CD1c-positive myeloid dendritic cell (primary cell): ENCODE results near the gene PRSS48.
"Not testable (repeated sequence)": the region's sequence is repeated elsewhere in the genome, so short reads cannot be mapped to it uniquely, and the experiment has no call there.

Source experiments
- DNase-seq: peaks from one replicate; pipeline ENCODE4 v3.0.0-alpha.2; 2016; ENCODE audit errors: extremely low spot score

PRSS48 gene

DNA sequence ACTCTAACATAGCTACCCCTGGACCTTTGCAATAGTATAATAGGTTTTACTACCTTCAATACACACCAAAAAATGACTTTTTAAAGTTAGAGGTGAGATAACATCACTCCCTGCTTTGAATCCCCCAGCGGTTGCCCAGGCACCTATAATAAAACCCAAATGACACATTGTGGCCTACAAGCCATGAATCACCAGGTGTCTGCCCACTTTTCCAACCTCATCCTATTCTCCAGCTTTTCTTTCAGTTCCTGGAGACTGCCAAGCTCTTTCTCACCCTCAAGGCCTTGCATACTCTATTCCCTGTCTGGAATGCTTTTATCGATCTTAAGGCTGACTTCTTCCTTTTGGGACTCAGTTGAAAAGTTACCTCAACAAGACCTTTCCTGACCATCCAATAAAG, 16.4 kb upstream of the PRSS48 start:
- no peak for DNase-seq

DNA sequence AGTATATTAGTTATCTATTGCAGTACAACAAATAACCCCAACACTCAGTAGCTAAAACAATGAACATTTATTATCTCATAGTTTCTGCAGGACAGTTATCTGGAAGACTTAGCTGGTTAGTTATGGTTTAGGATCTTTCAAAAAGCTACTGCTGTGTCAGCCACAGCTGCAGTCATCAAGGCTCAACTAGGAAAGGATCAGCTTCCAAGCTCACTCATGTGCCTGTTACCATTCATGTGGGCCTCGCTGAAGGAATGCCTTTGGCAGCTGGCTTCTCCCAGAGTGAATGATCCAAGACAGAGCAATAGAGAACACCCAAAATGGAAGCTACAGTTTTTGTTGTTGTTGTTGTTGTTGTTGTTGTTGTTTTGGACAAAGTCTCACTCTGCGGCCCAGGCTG, 13.5 kb upstream of the PRSS48 start:
- DNase-seq, result no peak

DNA sequence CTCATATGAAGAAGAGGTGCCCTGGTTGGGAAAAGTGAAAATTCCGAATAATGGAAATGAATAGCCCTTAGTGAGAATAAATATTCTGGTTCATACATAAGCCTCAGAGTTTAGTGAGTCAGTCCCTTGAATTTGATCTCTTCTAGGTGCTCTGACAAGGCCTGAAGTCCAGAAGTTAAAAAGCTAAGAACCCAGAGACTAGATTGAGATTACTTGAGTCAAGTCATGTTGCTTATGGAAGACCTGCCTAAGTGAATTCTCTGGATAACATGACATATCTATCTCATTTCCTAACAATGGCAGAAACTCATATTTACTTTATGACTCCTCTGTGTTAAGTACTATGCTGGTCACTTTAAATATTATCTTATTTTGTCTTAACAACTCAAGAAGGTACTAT, 10.5 kb upstream of the PRSS48 start:
- no peak for DNase-seq

DNA sequence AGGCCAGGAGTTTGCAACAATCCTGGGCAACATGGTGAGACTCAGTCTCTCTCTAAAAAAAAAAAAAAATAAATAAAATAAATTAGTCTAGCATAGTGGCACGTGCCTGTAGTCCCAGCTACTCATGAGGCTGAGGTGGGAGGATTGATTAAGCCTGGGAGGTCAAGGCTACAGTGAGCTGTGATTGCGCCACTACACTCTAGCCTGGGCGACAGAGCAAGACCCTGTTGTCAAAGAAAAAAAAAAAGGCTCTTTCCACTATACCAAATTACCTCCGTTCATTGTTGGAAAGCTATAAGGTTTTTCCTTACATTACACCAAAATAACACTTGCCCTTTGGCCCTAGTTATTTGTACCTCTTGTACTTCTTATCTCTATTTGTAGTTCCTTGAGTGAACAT, 9.9 kb upstream of the PRSS48 start:
- DNase-seq, result no peak

DNA sequence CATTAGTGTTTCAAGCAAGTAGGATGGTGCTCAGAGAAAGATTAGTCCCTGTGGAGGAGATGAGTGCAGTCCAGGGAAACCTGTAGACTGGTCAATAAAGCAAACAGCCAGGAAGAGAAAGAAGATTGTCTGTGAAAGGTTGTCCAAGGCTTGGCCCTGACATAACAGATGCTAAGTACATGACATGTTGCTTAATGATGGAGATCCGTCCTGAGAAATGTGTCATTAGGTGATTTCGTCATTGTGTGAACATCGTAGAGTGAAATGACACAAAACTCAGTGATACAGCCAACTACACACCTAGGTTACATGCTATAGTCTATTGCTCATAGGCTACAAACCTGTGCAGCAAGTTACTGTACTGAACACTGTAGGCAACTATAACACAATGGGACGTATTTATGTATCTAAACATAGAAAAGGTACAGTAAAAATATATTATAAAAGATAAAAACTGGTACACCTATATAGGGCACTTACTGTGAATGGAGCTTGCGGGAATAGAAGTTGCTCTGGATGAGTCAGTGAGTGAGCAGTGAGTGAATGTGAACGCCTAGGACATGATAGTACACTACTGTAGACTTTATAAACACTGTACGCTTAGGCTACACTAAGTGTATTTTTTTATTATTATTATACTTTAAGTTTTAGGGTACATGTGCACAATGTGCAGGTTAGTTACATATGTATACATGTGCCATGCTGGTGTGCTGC, 9.0 kb upstream of the PRSS48 start:
- no peak for DNase-seq

DNA sequence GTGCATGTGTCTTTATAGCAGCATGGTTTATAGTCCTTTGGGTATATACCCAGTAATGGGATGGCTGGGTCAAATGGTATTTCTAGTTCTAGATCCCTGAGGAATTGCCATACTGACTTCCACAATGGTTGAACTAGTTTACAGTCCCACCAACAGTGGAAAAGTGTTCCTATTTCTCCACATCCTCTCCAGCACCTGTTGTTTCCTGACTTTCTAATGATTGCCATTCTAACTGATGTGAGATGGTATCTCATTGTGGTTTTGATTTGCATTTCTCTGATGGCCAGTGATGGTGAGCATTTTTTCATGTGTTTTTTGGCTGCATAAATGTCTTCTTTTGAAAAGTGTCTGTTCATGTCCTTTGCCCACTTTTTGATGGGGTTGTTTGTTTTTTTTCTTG, 8.1 kb upstream of the PRSS48 start:
- not testable (repeated sequence) for DNase-seq

DNA sequence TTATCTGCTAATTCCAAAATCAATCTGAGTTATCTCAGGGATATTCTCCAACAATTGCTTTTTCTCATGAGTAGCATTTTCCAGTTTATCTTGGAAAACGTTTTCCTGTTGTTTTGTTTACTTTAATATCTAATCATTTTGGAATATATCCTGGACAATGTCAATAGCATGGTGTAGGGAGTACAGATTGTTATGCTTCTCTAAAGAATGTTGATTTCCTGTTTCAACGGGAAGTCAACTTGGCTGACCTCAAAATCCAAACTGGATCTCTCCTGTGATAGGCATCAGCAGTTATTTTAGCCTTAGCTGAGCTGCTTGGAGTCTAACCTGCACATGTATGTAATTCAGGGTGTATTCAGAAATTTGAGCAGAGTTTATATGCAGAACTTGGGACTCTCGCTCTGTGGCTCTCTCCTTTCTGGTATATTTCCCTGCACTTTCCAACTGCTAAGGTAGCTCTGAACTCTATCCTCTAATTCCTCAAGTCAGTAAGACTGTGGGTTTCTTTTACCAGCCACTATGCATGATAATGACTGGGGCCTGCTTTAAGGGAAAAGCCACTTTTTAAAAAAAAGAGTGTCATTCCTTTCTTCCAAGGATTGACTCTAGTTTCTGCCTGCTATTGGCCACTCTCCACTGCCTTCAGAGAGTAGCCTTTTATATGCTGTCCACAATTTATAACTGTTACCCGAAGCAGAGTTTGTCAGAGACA, 7.7 kb downstream of the PRSS48 start:
- no peak for DNase-seq

DNA sequence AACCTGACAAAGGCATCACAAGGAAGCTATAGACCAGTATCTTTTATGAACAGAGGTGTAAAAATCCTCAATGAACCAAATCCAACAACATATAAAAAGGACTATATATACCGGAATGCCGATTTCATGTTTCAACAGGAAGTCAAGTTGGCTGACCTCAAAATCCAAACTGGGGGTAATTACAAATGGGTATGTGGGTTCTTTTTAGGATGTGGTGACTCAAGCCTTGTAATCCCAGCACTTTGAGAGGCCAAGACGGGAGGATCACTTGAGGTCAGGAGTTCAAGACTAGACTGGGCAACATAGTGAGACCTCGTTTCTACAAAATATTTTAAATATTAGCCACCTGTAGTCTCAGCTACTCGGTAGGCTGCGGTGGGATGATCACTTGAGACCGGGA, 10.4 kb downstream of the PRSS48 start:
- DNase-seq, result no peak

DNA sequence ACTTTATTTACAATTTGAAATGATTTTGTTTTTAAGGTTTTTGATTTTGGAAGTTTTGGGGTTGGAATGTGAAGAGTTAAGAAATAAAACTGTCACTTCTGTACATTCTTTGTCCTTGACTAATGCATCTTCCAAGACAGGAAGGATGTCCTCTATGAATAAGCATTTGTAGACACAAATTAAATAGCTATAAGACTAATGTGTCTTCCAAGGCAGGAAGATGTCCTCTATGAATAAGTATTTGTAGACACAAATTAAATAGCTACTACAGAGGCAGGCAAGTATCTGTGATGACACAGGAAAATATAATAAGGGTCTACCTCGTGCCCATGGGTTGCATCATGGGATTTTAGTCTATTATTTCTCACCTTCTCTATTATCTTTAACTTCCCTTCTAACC, 14.5 kb downstream of the PRSS48 start:
- no peak for DNase-seq

DNA sequence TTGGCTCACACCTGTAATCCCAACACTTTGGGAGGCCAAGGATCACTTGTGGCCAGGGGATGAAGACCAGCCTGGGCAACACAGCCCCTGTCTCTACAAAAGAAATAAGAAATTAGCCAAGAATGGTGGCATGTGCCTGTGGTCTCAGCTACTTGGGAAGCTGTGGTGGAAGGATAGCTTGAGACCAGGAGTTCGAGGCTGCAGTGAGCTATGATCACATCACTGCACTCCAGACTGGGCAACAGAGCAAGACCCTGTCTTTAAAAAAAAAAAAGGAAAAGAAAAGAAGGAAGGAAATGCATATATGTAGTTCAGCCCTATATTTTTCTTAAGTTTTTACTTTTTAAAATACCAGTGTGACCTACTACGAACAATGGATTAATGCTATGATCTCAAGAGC, 15.1 kb downstream of the PRSS48 start:
- no peak for DNase-seq

DNA sequence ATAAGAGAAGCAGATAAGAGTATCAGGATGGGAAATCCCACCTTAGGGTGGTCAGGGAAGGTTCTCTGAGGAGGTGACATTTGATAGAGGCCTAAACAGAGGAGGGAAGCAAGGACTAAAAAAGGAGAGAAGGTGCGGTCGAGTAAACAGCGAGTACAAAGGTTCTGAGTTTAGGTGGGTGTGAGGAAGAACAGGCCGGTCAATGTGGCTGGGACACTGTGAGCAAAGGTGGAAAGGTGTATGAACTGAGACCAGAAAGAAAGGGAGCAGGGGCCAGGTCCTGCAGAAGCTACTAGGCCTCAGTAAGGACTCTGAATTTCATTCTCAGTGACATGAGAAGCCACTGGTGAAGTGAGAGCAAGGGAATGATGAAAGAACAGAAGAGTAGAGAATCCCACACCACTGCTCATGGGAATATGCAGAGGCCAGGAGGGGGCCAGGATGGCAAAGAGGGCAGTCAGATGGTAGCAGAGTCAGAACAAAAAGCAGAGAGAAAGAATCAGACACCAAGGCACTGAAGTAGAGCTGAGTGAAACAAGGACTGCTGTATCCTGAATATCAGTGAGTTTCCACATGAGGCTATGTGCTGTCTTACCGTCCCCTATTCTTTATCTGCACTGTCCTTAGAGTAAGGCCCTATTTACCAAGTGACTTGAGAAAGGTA, 18.0 kb downstream of the PRSS48 start:
- no peak for DNase-seq

DNA sequence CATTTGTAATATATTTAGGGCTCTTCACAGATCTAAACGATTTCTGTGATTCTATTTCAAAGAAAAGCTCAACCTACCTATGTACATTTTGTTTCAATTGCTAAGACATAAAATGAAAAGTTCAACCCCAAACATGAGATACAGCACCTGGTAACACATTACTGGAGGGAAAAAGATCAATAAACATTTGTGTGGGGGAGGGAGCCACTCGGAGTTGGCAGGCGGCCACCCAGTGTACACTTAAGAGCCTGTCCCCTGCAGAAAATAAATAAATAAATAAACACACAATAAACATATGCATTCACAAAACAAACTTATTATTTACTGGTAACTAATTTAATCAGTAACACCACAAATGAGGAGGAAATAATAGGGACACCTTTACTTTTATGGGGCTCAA, 19.3 kb downstream of the PRSS48 start:
- no peak for DNase-seq

DNA sequence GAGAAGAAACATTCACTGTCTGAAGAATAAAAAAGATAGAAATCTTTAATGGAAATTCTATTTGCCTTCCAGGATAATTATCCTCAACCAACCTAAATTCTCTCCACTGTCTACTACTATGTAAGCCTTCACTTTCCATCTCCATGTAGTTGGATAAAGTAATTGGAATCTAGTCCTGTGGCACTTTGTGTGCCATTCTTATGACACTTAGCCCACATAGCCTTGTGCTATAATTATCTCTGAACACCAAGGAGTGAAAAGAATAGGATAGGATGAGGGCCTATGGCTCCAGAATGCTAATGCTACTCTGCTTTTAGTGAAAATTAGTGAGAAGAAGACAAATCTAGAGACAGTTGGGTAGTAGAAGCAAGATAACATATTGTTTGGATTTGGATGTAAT, 20.2 kb downstream of the PRSS48 start:
- no peak for DNase-seq

DNA sequence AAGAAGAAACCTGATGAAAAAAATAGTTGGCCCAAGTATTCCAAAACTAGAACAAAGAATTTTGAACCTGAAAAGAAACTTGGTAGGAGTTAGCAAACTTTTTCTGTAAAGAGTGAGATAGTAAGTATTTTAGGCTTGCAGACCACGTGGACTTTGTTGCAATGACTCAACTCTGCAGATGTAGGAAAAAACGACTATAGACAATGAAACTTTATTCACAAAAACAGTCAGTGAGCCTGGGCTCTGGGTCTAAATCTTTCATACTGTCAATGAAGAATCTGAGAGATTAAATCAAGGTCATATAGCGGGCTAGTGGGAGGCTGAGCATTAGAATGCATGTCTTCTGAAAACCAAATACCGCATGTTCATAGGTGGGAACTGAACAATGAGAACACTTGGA, 25.5 kb downstream of the PRSS48 start:
- no peak for DNase-seq

DNA sequence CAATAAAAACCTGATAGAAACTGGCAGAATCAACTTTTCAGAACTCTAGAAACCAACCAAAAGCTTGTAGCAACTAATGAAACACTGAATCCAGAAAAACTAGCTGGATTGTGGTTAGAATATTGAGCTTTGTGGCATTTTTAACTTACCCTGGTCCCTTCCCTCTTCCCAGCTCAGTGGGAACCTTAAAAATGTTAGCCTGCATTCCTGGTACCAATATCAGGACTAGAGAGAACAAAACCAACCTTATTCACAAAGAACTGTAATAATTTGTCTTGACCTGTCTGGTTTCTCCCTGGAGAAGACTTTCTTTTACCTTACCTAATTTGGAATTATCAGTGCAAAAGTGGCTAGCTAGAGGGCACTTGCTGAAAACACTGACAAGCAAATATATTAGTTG, 27.3 kb downstream of the PRSS48 start:
- no peak for DNase-seq

DNA sequence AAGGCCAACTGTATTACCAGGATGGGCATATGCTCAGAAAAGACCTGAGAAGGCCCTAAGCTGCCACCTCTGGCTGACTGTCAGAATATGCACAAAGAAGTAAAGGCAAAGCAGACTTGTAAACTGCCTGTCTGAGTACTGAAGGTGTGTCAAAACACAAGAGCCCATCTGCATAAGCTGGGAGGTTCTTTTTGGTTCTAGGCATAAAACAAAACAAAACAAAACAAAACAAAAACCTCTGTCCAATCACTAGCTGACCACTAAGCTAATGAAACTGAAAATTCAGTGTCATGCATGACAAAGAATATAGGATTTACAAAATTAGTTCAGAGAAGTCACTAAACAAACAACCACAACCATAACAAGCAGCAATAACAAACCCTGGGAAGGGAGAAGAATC, 27.8 kb downstream of the PRSS48 start:
- no peak for DNase-seq

DNA sequence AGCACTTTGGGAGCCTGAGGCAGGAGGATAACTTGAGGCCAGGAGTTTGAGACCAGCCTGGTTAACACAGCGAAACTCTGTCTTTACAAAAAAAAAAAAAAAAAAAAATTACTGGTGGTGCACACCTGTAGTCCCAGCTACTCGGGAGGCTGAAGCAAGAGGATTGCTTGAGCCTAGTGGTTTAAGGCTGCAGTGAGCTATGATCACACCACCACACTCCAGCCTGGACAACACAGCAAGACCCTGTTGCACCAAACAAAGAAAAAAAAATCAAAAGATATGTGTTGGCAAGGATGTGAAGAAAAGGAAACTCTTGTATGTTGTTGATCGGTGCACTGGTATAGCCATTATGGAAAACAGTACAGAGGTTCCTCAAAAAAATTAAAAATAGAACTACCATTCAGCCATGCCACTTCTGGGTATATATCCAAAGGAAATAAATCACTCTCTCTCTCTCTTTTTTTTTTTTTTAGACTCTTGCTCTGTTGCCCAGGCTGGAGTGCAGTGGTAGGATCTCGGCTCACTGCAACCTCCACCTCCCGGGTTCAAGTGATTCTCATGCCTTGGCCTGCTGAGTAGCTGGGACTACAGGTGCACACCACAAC, 33.3 kb downstream of the PRSS48 start:
- no peak for DNase-seq

DNA sequence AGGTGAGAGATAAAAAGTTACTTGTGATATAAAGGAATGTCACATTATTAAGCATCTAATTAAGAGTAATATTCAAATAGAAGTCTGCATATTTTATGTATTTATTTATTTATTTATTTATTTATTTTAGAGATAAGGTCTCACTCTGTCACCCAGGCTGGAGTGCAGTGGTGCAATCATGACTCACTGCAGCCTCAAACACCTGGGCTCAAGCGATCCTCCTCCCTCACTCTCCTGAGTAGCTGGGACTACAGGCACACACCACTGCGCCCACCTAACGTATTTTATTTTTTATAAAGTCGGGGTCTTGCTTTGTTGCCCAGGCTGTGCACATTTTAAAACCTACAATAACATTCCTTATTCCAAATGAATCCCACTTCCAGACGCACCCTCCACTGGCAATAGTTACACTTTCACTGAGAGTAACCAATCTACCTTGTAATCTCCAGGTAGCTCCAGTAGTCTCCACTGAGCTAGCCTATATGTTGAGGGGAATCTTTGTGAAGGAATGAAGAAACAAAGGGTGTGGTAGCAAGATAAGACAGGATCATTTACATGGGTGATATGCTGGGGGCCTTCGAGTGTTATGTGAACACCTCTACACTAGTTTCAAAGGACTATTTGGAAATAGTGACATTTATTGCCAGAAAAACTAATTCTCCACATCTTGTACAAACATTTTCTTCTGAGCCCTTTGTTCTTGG, 36.5 kb downstream of the PRSS48 start:
- DNase-seq, result no peak

DNA sequence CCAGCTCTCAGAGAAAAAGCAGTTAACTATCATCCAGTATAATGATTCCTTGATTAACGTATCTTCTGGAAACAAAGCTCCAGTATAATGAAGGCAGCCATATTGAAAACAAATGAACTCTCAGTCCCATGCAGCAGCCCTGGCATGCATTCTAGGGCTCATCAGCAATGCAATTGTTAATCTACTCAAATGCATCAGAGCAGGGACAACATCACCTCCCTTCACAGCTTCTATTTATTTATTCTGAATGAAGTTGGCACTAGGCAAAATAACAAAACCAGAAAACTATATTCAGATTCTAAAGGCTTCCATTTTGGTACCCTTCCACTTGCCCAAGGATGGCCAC, 37.0 kb downstream of the PRSS48 start:
- no peak for DNase-seq

DNA sequence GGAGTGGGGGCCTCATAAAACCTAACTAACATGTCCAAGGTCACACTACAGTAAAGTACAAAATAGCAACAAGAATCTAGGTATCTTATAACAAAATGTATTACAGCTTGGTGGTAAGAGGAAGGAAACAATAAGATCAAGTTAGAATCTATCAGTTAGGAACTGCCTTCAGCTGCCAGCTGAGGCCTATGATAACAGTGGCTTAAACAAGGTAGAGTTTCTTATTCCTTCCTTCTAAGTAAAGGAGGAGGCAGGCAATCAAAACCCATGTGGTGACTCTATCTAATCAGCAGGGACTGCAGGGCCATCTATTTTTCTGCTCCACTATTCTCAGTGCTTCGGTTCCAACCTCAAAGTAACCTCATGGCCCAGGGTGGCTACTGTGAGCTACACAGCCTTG, 37.5 kb downstream of the PRSS48 start:
- no peak for DNase-seq

DNA sequence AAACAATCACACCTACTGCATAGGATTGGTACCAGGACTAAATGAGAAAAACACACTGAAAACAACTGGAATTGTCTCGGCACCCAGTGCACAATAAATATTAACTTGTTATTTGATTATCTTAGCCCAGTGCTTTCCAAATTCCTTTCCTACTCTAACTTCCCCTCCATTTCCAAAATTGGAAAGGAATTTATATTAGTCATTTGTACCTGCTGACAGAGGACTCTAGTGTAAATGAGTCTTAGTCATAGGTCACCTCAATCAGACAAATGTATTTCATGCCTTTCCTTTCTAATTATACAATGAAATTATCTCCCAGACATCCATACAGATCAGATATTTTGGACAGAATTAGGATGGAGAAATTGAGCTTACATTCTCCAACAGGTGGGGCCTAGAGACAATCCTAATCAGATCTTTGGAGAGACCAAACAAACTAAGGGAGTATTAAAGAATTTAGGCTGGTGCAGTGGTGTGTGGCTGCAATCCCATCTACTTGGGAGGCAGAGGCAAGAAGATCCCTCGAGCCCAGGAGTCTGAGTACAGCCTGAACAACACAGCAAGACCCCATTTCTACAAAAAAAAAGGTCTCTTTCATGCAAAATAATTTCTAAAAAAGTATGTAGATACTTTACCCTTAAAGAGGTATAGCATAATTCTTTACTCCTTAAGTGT, 38.4 kb downstream of the PRSS48 start:
- DNase-seq, result no peak

DNA sequence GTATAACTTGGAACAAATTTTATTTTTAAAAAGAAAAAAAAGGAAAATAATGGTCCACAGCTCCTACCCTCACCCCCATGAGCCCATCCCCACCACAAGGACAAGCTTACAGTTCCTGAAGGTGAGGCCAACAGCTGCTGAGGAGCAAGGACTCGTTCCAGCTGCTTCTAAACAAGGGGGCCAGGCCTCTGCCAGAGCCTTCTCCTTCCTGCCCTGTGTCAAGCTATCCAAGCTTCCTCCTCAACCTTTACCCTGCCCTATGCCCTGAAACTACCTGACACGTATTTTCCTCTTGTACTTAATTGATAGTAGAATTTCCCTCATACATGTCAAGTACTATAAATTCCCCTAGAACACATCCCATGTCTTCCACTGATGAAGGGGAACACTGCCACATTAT, 39.7 kb downstream of the PRSS48 start:
- no peak for DNase-seq
